ENCODE measurements around the gene PROP1.
"Not testable (repeated sequence)": the region's sequence is repeated elsewhere in the genome, so short reads cannot be mapped to it uniquely, and the experiment has no call there.

Gene PROP1

GRCh38 chr5:177995691-177996595 is at the start of gene PROP1:
TSS of gene PROP1 (minus strand) at chr5:177996242. CDS start at chr5:177995933, 309 bp downstream.
- DNase-seq (ENCODE audit: low spot score): no peak

- DNase-seq (ENCODE audit: low spot score): not testable (repeated sequence)
These were observed 23.5 kb upstream of the PROP1 start for GRCh38 chr5:178019379-178020030.

GRCh38 chr5:178012758-178013157 is 16.7 kb upstream of the PROP1 start:
- DNase-seq (ENCODE audit: low spot score): not testable (repeated sequence)

DNA sequence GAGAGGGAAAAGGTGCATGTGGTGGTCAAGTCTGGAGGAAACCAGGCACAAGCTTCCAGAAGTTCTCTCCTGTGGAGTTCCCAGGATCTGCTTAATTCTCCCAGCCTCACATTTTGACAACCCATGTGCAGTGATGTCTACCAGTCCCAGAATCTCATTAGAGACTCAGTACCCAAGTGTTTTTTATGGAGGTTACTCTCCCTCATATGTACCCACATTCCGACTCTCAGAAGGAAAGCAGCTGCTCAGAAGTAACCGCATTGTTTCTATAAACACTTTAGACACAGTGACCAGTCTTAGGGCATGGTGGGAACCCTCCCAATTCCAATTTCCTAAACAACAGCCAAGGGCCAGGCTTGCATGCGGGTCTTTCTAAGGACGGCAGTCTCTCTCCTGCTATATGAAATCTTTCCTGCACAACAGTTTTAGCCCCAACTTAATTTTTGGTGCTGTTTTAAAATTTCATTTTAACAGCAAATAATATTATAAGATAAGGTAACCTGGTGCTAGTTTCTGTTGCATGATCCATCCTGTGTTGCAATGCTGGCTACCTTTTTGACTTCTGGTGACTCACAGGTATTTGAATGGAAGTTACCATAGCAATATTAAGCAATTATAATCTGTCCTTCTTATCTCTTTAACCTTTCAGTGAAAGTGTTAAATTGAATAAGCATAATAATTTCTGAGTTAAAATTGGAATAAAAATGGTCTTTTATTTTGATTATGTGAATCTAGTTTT is 15.9 kb upstream of the PROP1 start:
- not testable (repeated sequence) for DNase-seq (ENCODE audit: low spot score)

GRCh38 chr5:178007272-178007671 is 11.2 kb upstream of the PROP1 start:
- DNase-seq (ENCODE audit: low spot score): not testable (repeated sequence)

DNA sequence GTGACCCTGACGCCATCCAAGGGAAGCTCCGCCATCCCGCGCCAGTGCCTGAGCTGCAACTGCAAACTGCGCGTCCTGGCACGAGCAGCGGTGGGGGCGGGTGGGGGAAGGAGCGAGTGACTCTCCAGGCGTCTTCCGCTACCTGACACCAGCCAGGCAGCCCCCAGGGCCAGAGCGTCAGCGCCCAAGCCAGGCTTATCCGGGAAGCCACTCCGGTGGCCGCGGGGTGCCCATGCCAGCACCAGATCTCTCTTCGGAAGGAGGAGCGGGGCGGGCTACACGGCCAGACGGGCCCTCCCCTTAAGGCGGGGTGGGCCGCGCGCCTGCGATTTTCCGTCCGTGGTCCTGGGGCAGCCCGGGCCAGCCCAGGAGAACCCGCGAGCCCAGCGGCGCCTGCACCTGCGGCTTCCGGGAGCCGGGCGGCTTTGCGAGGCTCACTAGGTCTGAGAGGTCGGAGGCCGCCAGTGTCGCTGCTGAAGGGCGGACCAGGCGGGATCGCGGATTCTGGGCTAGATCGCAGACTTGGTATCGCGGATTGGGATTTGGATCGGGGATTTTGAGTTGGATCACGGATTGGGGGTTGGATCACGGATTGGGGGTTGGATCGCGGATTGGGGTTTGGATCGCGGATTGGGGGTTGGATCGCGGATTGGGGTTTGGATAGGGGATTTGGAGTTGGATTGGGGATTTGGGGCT is 10.6 kb upstream of the PROP1 start:
- DNase-seq (ENCODE audit: low spot score): not testable (repeated sequence)

DNA sequence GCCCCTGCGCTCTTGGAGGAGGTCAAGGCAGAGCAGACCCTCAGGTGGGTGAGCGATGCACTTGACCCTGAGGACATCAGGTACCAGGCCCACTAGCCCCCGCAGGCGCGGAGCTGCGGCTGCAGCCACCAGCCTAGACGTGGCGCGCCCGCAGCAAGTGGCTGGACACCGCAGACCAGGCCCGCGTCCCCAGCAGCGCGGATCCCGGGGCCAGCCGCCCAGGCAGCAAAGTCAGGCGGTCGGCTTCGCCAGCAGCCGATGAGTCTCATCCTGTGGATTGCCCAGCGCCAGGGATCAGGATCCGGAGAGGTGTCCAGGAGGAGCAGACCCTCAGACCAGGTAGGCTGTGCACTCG is 10.1 kb upstream of the PROP1 start:
- DNase-seq (ENCODE audit: low spot score): not testable (repeated sequence)

DNA sequence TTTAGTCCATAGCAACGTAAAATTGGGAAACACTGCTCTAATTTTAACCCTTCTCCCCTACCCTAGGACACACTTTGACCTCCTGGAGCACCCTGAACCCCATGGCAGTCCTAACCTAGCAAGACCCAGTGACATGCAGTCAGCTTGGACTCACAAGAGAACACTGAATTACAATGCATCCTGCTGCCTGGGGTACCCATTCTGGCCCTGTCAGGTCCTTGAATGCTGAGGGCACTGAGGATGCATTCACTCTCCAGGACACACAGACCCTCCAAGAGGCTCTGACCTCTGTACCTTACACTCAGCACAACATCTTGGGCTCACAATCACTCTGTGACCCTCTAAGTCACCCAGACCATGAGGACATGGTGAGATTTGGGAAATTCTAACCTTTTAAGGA is 1.8 kb upstream of the PROP1 start:
- no peak for DNase-seq (ENCODE audit: low spot score)

GRCh38 chr5:177997319-177997670 is 1.3 kb upstream of the PROP1 start:
- DNase-seq (ENCODE audit: low spot score): no peak

GRCh38 chr5:177996660-177997318 is 747 bp upstream of the PROP1 start:
- no peak for DNase-seq (ENCODE audit: low spot score)

- DNase-seq (ENCODE audit: low spot score): no peak
These were observed 1.4 kb downstream of the PROP1 start for GRCh38 chr5:177994561-177995190.

DNA sequence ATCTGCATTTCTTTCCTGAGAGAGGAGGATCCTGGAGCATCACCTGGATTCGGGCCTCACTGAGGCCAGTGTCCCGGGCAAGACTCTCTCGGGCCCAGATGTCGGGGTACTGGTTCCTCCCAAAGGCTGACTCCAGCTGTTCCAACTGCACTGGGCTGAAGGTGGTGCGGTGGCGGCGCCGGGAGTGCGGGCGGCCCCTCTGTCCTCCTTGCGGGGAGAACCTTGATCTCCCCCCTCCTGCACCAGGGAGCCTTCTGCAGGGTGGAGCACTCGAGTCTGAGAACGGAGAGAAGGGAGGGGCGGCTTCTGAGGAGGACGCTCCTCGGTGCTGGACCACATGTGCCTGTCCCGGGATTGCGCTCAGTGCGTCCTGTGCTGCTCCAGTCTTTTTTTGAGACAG is 2.0 kb downstream of the PROP1 start:
- DNase-seq (ENCODE audit: low spot score): no peak

DNA sequence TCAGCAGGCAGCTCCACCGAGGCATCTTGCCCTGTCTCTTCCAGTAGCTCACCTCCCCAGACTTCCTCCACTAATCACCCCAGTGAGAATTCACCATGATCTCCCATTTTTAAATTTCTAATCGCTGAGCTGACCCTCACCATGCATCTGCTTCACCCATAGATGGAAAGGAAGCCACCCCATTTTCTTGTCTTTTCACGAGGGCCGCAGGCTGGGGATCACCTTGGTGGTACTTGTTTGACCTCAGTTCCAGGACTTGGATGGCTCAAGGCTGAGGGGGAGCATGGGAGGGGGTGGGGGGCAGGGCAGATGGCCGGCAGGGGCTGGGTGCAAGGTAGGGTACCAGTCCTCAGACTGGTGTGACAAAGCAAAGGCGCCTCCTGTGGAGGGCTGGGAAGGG is 3.6 kb downstream of the PROP1 start:
- DNase-seq (ENCODE audit: low spot score): no peak

DNA sequence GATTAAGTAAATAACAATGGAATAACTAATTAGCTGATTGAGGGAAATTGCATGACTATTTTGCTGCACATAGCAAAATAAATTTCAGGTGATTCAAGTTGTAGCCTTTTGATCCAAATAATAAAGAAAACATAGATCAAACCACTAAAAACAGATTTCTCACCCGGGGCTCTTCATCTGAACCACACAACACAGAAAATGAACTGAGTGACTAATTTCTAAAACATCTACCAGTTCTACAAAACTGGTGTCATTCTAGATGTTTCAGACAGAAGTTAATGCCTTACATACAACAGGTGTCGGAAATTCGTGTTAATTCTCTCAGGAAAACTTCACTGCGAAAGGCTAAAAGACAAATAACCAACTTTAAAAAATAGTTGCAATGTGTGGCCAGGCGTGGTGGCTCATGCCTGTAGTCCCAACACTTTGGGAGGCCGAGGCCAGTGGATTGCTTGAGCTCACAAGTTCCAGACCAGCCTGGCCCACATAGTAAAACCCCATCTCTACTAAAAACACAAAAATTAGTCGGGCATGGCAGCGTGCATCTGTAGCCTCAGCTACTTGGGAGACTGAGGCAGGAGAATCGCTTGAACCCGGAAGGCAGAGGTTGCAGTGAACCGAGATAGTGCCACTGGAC is 6.9 kb downstream of the PROP1 start:
- DNase-seq (ENCODE audit: low spot score): no peak

GRCh38 chr5:177987326-177987725 is 8.7 kb downstream of the PROP1 start:
- DNase-seq (ENCODE audit: low spot score): no peak

GRCh38 chr5:177985430-177986040 is 10.5 kb downstream of the PROP1 start:
- no peak for DNase-seq (ENCODE audit: low spot score)

DNA sequence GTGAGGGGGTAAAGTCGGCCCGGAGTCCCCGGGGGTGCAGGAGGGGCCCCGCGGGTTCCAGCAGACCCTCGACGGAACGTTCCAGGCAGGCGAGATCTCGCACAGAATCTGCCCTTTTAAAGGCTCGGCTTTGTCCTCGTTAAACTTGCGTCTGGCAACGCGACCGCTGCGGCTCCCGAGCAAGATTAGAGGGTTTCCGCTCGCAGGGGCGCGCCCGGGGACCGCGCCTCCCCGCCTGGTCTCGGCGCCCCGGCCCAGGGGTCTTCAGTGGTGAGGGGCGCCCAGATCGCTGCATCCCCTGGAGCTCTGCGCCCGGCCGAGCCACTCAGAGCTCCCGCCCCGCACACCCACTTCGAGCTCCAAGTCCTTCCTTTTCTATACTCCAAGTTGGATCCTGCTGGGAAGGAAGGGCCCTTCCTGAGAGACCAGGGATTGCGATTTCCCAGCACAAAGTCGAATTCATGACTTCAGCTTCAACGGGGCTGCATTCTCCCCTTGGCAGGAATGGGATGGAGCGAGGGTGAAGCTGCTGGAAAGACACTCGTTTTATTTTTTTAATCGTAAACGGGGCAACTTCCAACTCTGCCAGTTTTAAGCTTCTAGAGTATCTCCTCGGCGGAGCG is 11.3 kb downstream of the PROP1 start:
- no peak for DNase-seq (ENCODE audit: low spot score)

DNA sequence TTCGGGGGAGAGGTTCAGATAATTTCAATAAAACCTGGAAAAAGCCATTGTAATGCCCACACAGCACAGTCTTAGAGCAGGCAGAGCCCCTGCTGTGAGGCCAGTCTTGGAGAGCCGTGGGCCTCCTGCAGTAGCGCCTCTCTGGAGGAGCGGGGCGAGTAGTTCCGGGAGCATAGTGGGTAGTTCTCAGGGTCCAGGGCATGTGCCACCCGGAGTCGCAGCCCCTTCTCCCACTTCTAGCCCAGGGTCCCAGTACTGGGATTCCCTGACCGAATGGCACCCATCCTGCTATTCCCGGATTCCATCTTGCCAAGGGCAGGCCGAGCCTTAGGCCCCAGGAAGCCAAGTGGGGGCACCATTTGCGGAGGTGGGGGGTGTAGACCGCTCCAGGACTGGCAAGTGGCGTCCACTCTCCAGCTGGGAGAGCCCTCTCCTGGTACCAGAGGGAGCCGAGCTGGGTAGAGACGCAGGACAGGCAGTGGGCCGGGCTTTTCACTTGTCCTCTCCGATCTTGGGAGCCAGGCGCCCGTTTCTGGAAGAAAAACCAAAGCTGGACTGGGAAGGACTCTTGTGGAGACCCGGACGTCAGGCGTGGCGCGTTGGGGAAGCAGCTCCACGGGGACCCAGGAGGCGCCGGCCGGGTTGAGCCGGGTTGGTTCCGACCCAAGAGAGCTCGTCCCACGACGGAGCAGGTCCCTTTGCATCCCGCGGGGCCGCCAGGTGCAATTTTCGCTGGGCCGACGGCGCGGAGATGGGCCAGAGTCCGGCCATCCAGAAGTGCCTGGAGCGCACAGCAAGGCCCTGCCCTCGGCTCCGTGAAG is 12.1 kb downstream of the PROP1 start:
- no peak for DNase-seq (ENCODE audit: low spot score)

GRCh38 chr5:177982956-177983355 is 13.1 kb downstream of the PROP1 start:
- DNase-seq (ENCODE audit: low spot score): no peak

All from LoVo (cell line).